Inflammatory macrophage treated with lipopolysaccharide for 4 hours (primary cell): ENCODE results near the gene PDF.

ENCODE experiments used
- DNase-seq: peaks from one replicate; pipeline ENCODE4 v3.0.0-alpha.2; 2020

Gene PDF

GRCh38 chr16:69338557-69339288 lies 8.3 kb upstream of the PDF start:
- no peak for DNase-seq

GRCh38 chr16:69334696-69335095 lies 4.3 kb upstream of the PDF start:
- no peak for DNase-seq

GRCh38 chr16:69329369-69330285 lies 761 bp downstream of the PDF start:
- DNase-seq, result no peak

- no peak for DNase-seq
Observed at GRCh38 chr16:69328854-69329316, 1.5 kb downstream of the PDF start.

GRCh38 chr16:69327585-69328310 lies 2.6 kb downstream of the PDF start:
- DNase-seq, result no peak

GRCh38 chr16:69326172-69326873 lies 4.1 kb downstream of the PDF start:
- DNase-seq, result no peak

- DNase-seq, result no peak
Observed at GRCh38 chr16:69325784-69326171, 4.6 kb downstream of the PDF start.

- no peak for DNase-seq
Observed at GRCh38 chr16:69324585-69325253, 5.7 kb downstream of the PDF start.

GRCh38 chr16:69324013-69324531 lies 6.3 kb downstream of the PDF start:
- DNase-seq, result peak; percentile 22

GRCh38 chr16:69323415-69323814 lies 7.0 kb downstream of the PDF start:
- DNase-seq, result no peak

GRCh38 chr16:69322343-69322742 lies 8.0 kb downstream of the PDF start:
- DNase-seq, result no peak

- DNase-seq, result no peak
Observed at GRCh38 chr16:69321080-69321479, 9.3 kb downstream of the PDF start.

GRCh38 chr16:69320740-69321073 lies 9.7 kb downstream of the PDF start:
- DNase-seq, result no peak

- no peak for DNase-seq
Observed at GRCh38 chr16:69319826-69320739, 10.3 kb downstream of the PDF start.

GRCh38 chr16:69319381-69319780 lies 11.0 kb downstream of the PDF start:
- no peak for DNase-seq

GRCh38 chr16:69318911-69319289 lies 11.5 kb downstream of the PDF start:
- DNase-seq, result no peak

GRCh38 chr16:69318177-69318910 lies 12.0 kb downstream of the PDF start:
- DNase-seq, result no peak

- DNase-seq, result no peak
Observed at GRCh38 chr16:69316595-69317034, 13.8 kb downstream of the PDF start.

GRCh38 chr16:69315486-69316311 lies 14.7 kb downstream of the PDF start:
- DNase-seq, result no peak
